PC-9 (cell line): Measurements from ENCODE around the gene MAPT.

Source experiments
- CTCF ChIP-seq: fragments of 200-600 bp; sonication (generic); conservative IDR thresholded peaks from 2 replicates; pipeline ENCODE4 v1.6.1; 2017; ENCODE audit warnings: mixed run types, antibody characterized with exemption, mild to moderate bottlenecking, moderate library complexity
- EZH2 ChIP-seq: fragments of 200-600 bp; sonication (generic); IDR thresholded peaks from 2 replicates; pipeline ENCODE4 v1.8.0; 2017; ENCODE audit warnings: antibody characterized with exemption, low read depth

- TF ChIP-seq CTCF (no peak), EZH2 (no peak)
Measured at GRCh38 chr17:46027976-46028325, 133.6 kb downstream of the MAPT start.
